GM21717 (cell line): ENCODE measurements around the gene RSU1.

Experiments used
- ATAC-seq: cut with Tn5 transposase; IDR thresholded peaks from one replicate; pipeline ENCODE4 v1.9.1; 2021; ENCODE audit warnings: mild to moderate bottlenecking, moderate library complexity; ENCODE audit not compliant: unreplicated experiment

RSU1 gene

DNA sequence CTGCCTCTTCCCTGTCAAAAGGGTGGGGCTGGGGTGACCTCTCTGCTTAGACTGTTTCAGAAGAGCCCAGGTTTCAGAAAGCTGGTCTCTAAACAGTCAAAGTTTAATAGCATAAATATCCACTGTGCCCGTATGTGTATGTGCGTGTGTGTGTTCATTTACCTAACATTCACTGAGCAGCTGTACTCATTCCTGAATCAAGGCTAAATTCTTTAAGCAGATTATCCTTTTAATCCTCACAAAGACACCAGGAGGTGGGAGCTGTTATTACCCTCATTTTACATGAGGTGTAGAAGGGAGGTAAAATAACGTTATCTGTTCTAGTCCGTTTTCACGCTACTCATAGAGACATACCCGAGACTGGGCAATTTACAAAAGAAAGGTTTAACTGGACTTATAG, 72.2 kb downstream of the RSU1 start:
- no peak for ATAC-seq

DNA sequence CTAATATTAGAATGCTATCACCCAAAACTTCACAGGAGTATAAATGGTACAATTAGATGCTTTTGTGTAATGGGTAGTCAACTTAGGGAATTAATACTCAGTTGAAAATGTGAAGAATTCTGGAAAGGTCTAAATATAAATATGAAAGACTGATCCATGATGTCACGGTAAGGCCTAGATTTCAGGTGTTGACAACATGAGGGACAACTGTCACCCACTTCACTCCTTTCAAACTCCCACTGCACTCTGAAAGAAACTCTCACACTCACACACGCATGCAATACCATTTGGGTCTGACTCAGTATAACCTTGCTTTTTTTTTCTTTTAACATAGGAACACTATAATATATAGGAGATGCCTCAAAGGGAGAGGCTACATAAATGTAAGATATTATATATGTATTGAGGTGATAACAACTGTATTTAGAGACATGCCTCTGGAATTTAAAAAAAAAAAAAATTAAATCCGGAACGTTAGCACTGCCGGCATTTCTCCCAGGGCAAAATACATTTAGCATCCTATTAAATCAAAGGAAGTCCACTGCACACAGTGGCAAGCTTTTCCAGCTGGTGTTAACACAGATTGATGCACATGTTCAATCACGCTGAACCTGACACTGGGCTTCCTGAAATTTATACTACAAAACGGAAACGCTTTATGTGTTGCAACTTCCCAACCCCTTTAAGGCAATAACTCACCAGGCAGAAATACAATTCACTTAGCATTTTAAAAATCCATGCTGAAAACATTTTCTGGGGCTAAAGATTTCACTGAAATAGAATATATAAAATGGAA, 74.9 kb downstream of the RSU1 start:
- no peak for ATAC-seq

DNA sequence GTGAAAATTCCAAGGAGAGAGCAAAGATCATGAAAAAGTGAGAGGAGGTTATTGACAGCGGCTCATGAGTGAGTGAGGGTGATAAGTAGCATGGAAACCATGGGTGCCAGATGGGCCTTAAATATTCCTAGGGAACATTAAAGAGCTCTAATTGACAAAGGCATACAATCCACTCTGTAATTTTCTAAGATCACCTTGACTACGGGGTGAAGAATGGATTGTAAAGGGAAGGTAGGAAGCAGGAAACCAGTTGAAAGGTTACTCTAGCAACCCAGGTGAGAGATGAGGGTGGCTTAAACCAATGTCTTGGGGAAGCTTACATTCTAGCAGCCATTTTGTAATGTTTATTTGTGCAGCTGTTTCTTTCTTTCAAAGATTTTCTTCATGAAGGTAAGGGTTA, 75.7 kb downstream of the RSU1 start:
- ATAC-seq = no peak

DNA sequence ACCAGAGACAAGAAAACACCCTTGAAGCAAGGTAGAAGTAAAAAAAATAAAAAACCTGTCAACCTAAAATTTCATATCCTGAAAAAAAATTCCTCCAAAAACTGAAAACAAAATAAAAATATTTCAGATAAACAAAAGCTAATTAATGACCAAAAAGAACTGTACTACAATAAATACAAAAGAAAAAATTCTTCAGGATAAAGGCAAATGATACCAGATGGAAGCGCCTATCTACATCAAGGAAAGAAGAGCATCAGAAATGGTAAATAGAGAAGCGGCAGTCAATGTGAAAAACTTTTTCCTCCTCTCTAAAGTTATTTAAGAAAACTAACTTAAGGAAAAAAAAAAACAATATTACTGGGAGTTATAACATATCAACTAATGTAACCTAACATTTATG, 79.8 kb downstream of the RSU1 start:
- ATAC-seq = no peak

DNA sequence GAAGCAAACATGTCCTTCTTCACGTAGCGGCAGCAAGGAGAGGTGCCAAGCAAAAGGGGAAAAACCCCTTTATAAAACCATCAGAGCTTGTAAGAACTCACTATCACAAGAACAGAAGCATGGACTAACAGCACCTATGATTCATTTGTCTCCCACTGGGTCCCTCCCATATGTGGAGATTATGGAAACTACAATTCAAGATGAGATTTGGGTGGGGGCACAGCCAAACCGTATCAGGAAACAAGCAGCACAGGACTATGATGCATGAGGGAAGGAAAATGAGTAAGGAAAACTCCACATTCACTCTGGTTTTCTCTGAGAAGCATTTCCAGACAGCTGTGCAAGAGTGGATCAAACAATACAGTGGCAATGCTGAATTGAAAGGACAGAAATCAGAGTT, 81.6 kb downstream of the RSU1 start:
- no peak for ATAC-seq

DNA sequence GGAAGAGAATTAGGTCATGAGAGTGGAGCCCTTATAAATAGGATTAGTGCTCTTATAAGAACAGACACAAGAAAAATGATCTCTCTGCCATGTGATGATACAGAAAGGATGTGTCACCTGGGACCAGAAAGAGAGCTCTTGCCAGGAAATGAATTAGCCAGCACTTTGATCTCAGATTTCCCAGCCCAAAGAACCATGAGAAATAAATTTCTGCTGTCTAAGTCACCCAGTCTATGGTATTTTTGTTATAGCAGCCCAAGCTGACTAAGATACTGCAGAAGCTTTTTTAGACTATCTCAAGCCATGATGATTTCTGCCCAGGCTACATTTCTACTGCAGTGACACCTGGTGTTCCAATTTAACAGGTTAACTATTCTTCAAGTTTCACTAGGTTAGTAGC, 84.8 kb downstream of the RSU1 start:
- ATAC-seq = no peak

DNA sequence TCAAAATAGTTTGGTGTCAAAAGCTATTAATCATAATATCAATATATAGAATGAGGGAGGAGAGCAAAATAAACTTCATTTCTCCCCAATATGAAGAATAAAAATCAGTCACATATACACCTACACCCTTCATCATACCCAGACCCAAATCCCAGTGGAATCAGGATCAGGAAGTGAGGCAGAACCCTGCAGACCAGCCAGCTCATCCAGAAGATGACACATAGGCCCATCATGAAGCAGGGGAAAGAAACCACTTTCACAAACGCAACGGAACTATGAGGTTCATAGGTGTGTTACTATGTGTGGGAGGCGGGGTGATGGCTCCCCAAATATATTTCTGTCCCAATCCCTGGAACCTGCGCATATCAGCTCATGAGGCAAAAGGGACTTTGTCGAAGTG, 89.0 kb downstream of the RSU1 start:
- no peak for ATAC-seq

DNA sequence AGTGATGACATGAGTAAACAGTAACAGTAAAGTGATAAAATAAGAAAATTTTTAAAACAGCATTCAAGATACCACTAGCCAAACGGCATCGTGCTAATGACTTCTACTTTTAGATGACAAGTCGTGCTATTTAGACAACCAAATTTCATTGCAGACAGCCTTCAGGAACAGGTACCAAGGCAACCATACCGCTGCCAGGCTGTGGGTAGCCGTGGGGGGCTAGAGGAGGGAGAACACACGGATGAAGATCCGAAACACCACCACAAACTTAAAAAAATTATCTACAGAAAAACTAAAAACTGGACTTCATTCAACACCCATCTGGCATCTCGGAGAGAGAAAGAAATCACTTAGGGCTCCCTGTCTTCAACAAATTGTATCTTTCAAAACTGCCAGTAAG, 89.6 kb downstream of the RSU1 start:
- ATAC-seq = no peak

DNA sequence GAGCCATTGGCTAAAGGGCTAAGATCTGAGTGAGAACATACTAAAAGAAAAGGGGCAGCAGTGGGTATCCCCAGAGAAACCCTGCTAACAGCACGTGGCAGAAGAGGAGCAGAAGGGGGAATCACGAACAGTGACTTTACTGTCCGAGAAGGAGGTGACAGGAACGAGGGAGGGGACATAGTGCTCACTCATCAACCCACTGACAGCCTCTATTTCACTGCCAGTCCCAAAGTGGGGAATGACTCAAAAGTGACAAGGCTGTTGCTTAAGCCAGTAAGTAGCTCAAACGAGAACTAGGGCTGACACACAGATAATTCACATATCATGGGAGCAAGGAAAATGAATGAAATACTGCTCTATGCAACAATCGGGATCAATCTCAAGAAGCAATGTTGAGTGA, 92.7 kb downstream of the RSU1 start:
- ATAC-seq = no peak

DNA sequence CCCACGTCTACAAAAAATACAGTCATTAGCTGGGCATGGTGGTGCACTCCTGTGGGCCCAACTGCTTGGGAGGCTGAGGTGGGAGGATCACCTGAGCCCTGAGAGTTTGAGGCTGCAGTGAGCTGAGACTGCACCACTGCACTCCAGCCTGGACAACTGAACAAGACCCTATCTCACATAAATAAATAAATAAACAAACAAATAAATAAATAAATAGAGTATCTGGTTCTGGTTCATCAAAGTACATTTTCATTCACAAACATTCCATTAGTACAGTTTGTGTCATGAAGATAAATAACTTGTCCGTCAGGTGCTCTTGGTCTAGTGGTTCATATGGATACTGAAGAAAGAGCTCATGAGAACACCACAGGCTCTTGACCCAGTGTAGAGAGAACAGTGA, 96.4 kb downstream of the RSU1 start:
- no peak for ATAC-seq

DNA sequence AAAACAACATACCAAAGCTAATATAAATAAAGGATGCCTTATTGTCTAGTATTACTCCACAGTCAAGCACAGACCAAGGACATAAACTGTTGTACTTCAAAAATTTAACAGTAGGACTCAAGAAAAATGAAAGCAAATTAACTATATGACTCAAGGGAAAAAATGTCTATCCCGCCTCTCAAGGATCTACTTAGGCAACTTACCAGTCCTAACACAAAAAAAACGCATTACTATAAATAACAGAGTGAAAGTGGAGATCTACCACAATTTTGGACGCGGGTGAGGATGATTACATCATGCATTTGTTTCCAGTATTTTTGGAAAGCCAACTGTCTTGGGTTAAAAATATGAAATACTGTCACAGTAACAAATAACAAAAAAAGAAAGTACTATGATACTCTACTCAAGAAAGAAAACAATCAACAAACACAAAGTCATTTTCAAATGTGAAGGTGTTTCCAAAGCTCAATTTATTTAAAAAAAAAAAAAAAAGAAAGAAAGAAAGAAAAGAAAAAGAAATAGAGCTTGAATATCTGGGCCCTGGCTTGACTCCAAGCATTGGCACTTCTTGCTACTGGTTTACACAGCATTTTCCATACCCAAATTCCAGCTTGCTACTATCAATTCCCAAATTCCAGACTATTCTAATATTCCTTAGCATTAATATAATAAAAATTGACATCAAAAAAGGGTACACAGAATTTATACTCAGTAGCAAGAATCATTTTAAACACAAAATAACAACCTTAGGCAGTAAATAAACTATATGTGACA, 99.4 kb downstream of the RSU1 start:
- ATAC-seq = no peak

DNA sequence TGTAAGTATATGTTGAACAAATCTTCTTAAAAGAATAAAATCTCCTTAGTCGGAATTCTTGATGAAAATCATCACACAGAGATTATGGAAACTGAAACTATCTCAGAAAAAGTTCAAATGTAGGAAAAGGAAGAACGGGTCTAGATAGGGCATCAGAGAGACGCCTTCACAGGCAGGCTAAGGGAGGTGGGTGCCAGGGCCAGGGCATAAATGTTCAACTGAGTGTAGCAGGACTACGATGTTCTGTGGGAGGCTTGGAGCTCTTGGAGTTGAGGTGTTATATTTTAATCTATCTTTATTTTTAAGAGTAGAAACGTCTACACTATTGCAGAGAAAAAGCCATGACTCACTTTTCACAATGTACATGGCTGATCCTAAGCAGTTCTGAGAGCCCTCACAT, 101.2 kb downstream of the RSU1 start:
- no peak for ATAC-seq

DNA sequence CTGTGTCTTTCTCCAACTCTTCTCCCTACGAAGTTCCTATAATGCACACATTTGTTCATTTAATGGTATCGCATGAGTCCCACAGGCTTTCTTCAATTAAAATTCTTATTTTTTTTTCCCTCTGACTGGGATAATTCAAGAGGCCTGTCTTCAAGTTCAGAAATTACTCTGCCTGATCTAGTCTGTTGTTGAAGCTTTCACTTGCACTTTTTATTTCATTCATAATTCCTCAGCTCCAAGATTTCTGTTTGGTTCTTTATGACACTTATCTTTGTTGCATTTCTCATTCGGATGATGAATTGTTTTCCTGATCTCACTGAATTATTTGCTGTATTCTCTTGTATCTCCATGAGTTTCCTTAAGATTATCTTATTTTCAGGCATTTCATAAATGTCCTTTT, 103.9 kb downstream of the RSU1 start:
- no peak for ATAC-seq

DNA sequence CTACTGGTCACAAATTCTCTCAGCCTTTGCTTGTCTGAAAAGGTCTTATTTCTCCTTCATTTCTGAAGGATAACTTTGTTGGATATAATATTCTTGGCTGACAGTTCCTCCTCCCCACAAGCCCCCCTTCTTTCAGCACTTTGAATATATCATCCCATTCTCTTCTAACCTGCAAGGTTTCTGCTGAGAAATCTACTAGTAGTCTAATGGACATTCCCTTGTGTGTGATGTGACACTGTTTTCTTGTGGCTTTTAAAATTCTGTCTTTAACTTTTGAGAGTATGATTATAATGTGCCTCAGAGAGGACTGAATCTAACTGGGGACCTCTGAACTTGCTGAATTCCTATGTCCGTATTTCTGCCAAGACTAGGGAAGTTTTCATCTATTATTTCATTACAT, 104.3 kb downstream of the RSU1 start:
- no peak for ATAC-seq

DNA sequence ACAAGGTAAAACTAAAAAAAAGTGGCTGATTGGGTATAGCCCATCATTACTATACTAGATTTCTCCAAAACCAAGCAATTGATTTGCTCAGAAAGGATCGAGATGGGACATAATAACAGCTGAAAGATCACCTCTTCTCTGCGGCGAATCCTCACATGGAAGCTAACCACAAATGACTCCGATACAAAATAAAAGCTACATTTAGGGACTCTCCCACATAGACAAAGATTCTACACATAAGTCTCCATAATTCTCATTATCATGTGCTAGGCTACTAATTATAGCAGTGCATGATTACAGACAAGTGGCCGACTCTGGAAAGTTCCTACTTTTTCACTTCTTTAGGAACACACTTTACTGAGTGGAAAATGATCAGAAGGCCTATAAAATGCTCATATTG, 116.9 kb downstream of the RSU1 start:
- ATAC-seq = no peak

DNA sequence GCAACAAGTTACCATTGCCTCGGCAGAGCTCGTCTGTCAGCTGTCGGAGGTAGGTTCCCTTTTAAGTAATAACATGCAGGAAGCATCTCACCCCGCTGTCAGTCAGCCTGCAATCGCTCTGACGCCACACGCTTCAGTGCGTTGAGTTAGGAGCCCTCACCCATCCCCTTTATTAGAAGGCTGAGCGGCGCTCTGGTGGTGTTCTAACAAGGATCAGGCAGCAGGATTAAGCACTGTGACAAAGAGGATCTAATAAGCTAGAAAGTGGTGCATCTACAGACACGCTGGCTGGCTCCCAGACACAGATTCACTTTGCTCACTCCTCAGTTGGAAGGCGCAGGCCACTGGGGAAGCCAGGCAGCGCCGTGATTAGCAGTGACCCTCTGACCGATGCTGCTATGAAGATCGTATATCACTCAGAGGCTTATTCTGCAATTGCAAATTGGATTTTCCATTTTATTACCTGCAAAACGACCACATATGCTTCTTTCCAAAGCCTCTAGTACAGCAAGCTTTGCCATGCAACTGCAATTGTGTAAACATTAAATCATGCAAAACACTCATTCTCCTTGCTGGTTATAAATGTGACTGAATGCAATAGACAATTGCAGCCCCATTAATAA, 117.7 kb downstream of the RSU1 start:
- ATAC-seq = no peak

DNA sequence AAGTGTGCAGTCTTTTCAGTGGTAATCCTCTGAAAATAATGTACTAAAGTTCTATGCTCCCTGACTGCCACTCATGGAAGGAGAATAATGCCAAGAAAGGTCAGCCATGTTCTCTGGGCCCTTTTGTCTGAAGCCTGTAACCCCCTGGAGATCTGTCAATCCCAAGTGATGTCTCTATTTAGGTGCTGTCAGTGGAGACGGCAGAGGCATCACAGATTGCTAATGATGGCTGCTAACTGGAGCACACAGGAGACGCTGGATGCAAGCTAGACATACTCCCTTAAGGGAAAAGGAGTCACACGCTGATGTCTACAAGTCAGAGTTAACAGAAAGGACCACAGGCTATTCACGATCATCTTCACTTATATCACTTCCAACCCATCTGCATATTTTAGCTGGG, 118.8 kb downstream of the RSU1 start:
- no peak for ATAC-seq

DNA sequence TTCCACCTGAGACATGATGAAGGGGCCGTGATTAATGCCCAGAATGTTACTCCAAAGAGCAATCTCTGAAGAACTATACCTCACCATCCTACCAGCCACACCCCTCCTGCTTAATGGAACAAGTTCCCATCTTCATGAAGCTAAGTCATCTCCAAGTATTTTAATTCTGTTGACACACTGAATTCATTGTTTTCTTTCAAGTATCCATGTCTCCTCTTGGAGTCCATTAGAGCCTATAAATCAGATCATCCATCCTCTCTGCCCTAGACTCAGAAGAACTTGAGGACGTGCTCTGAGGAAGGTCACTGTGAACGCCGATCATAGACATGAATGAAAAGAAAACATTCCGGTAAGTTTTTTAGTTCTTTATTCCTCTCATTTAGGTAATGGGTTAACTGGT, 126.8 kb downstream of the RSU1 start:
- ATAC-seq = no peak

DNA sequence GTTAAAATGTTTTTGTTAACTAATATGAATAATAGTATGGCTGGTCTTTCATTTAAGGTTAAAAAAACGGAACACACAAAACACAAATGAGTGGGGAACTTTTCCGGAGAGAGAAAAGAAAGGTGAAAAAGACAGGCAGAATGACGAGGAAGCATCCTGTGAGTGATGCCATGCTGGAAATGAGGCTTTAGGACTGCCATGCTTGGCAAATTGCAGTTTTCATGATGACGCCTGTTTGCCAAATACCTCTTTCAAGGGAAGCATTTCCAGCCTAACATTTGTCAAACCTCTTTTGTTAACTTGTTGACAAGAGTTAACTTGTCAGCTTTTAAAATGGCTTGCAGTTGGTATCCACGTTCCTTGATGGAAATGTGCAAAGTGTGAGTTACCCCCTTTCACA, 127.5 kb downstream of the RSU1 start:
- ATAC-seq = no peak

DNA sequence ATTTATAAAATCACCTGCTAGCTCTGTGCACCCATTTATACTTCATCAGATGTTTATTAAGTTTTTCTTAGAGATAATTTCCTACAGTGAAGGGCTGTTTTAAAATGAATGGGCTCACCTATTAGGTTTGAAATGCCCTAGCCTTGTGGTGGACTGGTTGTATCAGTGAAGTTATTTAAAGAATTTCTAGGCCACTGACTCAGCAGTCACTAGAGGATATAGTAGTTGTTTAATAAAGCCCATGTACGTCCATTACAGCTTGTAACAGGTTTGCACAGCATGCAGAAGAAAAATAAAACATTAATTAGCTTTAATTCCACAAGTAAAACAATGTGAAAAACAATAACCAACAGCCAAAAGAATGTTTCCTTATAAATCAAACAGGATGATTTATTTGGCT, 128.0 kb downstream of the RSU1 start:
- no peak for ATAC-seq

DNA sequence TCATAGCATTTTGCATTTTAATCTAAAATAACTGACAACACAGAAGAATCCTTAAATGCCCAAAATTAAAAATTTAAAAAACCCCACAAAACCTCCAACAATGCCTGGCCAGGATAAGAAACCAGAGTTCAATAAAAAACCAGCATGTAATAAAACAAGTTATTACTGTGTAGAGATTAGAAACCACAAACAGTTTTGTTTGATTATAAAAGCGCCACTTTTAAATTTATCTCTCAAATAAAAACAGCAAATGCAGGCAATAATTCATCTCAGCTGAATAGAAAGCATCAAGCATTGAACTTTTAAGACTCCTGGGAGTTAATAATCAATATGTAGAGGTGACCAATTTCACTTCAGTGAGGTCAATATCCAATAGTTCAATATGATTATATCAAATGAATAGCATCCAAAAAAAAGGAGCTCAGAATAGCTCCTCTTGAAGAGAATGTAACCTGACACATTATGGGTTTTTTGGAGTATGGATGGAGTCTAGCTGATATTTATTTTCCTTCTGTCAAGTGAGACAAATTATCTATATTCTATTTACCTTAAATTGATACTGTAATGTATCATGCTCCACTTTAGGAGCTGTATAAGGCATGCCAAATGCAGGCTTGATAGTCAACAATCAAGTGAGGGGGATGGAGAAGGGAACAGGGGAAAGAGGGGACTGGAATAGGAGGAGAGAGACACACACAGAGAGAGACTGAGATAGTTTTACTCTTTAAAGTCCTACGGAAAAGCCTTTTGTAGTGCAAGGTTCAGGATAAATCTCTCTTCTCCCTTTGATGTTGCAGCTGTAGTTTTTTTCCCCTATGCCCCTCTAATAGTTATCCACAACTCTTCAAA, 130.9 kb downstream of the RSU1 start:
- no peak for ATAC-seq
